ENCODE data around the gene VCL.

GRCh38 chr10:74032900-74033655 is 35.2 kb downstream of the VCL start:
- TF ChIP-seq RNF2 (IDR thresholded peaks at IDR 0.05; ENCODE audit: borderline replicate concordance, low read depth, low read length, missing control alignments, poor library complexity, severe bottlenecking) = no peak
- peak in 1 of 2 experiments; percentile 72; a peak in 1 of 3 replicates for TF ChIP-seq POLR2A (IDR thresholded peaks at IDR 0.05; ENCODE audit: control extremely low read depth in 1 of 2, low read depth in 2 of 2, low read length in 2 of 2)

All from H1 (cell line).